NCI-H2029 treated with DMSO at 0.1 percent for 48 hours (cell line): ENCODE results near the gene LRRC3C.
A peak's percentile ranks its signal among the peaks of the same experiment; 100 is the strongest.

Source experiments
- DNase-seq: peaks from one replicate; lab custom pipeline; 2025; lab: John Stamatoyannopoulos, UW

Gene LRRC3C

DNA sequence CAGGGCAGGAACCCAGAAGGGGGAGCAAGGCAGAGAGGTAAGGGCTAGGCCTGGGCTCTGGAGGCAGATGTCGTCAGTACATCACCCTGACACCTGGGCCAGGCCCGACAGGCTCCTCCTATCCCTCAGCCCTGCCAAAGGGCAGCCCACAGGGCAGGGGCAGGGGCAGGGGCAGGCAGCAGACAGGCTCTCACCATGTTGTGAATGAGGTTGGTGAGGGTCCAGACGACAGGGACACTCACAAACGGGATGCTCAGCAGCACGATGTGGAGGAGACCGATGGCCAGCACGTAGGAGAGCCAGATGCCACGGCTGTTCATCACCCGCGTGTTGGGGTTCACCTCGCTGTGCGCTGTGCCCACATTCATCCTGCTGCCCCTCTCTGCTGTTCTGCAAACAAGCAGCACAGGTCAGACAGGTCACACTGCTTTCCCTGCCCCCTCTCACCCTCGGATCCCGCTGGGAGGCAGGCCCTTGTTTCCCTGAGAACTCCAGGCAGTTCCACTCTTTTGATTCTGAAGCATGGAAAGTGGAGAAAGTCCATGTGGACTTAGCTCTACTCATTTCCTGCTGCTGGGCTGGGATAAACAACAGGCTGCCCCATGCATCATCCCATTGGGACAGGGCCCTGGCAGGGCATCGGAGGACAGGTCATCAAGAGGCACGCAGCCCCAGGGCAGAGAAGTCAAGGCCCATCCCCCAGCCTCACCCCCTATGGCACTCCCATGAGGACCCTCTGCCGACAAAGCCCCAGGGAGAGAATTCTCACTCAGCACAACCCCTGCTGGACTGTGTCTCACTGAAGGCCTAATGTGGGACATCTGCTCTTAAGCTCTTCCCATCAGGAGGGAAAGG, 3.5 kb upstream of the LRRC3C start:
- DNase-seq, result no peak

DNA sequence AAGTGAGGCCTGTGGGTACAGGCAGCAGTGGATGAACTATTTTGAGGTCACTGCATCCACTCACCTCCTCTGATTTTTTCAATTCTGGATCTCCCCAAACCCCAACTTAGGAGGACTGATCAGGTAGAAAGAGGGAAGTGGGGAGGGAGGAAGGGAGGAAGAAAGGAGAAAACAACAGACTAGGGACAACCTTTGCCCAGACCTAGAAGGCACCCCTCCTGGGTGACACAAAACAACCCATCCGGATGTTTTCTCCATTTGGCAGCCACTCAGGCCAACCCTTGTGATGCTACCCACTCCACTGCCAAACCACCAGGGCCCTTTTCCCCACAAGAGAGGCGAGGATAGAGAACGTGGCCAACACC, 2.9 kb upstream of the LRRC3C start:
- DNase-seq, result no peak

DNA sequence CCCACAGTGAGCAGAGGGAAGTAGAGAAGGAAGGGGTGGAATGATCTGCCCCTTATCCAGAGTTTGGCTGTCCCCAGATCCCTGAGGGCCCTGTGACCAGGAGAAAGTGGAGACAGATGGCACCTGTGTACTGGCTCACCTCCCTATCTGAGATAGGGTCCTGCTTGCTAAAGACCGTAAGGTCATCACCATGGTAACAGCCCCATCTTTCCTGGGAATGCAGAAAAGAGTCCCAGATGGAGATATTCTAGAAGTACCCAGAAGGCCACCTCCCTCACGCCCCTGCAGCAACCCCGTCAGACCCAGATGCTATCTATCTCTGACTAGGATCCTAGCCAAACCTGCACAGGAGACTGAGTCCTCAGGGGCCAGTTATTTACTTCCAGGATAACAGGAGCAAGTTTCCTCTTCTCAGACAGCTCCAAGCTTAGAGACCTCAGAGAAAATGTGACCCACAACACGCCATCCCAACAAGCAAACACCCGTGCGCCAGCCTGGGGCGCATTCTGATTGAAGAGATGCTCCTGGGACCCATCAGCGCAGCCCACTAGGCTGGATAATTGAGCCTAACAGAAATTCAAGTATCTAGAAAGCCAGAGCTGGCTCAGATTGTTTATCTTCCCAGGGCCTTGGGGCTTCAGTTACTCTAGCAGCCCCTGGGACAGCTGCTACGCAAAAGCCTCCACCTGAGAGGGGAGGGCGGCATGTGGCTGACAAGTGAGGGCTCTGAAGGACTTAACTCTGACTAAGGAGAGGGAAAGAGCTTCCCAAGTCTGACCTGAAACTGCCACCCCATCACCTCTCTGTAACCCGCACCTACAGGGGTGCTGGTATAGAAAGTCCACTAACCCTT, 2.0 kb upstream of the LRRC3C start:
- no peak for DNase-seq

DNA sequence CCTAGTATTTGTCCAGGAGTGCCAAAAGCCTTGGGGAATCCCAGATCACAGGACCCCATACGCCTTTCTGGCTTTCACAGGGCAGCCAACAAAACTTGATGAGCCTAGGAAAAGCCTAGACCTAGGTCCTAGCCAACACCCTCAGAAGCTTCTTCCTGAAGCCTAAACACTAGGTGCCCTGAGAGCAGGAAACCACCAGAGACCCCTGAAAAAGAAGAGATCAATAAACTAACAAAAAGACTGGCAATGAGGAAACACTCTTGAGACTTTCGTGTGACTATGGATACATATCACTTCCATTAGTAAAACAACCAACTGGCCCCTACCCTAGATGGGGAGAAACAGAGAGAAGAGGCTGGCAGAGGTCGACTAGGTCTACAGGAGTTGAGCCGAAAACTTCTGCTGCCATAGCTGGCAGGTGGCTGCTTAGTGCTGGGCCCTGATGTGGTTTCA, 1.4 kb upstream of the LRRC3C start:
- DNase-seq, result no peak

DNA sequence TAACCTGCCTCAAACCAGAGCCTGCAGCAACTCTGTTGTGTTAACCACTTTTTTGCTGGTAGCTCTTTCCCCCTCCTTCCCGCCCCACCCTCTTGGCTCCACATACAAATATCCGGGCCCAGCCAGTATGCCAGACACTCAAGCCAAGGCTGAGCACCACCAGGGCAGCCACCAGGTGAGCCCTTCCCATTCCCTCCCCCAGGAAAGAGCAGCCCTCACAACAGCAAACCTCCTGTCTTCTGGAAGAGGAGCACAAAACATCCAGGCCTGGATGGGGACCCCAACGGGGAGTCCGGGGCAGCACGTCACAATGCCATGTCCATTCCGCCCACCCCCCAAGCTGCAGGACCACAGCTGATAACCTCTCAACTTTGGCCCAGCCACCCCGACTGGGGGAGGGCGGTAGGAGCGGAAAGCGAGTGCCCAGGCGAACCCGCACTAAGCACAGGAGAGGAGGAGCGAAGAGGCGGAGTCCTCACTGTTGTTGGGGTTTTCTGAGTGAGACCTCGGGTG, 888 bp upstream of the LRRC3C start:
- no peak for DNase-seq

DNA sequence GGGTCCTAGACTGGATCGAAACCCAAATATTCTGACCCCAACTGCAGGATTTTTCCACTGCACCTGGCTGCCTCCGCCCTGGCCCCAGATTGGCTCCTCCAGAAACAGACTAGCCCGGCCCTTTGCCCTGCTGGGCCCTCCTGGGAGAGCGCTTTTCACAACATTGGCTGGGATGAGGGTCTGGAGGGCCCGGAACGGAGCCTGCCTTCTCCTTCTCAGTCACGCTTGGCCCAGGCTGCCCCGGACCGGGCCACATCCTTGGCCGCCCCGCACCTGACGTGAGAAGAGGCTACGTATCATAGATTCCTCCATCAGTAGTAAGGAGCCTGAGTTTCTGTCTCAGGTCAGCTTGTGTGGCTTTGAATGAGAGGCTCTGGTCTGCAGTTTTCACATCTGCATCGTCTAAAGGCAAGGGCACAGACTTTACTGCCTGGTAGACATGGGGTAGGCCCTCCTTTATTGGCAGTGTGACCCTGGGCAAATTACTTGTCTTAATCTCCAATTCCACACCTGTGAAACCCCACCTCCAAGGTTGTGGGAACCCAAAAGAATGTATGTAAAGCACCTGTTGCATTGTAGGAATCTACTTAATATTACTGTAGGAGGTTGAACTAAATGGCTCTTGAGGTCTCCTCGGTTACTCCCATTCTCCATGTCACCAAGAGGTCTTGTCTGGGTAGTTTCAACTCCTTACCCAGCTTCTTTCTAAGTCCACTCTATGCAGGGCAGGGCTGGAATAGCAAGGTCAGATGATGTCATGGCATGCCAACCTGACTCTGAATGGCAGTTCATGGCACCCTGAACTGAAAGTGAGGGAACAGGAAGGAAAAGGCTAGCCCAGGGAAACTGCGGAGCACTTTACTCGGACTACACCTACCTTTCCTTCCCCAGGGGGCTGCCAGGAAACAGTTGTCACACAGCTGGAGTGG, 661 bp downstream of the LRRC3C start:
- DNase-seq, result no peak

DNA sequence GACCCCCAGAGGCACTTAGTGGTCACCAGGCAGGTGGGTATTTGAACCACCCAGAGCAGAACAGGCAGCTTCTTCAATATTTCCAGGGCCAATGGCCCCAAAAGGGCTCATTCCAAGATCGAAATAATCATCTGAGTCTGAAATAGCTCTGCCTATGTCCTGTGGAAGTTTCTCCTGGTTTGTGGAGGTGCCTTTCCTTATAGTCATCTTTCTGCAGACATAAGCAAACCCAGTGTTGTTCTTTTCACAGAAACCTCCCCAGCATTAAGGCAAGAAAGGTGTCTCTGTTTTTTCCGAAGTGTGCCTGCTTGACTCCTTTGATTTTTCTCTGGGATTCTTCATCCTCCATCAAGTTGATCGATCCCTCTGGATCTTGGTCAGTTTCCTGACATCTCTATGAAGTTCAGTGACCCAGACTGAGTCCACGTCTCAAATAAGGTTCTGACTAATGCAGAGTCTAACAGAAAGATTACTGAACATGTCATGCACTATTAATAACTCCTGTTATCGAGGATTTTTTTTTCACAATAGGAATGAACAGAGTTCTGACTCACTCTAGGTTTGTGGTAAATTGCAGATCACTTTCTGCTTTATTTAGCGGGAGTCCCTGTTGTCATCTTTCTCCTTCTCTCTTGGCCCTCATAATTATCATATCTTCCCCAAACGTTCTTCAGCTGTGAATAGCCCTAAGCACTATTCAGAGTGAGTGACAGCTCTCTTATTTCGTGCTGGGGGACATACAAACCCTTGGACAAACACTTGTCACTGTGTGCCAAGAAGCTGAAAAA, 1.5 kb downstream of the LRRC3C start:
- no peak for DNase-seq

DNA sequence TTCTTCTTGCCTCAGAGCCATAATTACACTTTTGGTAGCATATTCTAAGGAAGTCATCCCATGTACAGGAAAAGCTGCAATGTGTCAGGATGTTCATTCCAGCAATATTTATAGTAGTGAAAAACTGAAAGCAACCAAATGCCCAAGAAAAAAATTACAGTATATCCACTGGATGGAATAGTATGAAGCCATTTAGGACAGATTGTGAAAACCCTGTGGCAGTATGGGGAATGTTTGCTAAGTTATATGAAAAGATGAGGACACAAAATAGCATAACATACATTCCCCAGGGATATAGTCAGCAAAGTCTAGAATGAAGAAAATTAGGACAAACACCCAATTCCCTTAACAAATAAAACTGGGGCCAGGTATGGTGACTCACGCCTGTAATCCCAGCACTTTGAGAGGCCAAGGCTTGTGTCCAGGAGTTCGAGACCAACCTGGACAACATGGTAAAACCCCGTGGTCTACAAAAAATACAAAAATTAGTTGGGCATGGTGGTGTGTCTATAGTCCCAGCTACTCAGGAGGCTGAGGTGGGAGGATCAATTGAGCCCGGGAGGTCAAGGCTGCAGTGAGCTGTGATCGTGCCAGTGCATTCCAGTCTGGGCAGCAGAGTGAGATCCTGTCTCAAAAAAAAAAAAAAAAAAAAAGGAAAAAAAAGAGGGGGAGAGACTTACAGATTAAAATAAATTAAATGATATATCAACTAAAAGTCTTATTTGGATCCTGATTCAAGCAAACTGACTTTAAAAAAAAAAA, 2.3 kb downstream of the LRRC3C start:
- DNase-seq, result no peak

DNA sequence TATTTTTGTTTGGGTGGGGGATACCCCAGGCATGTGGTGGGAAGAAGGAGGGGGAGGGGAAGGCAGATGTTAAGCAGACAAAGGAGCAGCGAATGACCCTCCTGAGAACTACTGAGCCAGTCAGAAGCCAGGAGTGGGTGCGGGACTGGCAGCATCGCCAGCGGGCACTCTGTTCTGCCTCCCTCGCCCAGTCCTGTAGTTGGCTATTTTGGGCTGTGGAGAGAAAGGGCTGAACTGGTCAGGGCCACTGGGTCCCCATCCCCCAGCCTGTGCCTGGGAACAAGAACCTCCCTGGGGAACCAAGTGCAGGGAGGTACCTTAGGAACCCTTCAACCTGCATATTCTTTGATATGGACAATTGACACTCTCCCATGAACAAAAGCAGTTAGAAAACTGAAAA, 6.4 kb downstream of the LRRC3C start:
- no peak for DNase-seq

DNA sequence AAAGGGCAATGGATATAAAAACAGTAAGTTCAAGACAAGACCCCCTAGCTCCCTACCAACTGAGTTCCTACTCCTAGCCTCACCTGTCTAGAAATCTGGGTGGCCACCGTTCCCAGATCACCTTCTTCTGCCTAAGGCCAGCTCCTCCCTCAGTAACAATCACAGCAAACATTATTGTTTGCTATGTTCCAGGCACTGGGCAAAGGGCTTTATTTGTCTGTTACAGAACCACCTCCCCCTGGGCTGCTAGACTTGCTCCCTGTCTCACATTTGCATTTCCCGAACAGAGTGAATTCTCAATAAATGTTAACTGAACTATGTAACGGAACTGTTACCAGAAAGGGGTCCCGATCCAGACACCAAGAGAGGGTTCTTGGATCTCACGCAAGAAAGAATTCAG, 6.8 kb downstream of the LRRC3C start:
- no peak for DNase-seq

DNA sequence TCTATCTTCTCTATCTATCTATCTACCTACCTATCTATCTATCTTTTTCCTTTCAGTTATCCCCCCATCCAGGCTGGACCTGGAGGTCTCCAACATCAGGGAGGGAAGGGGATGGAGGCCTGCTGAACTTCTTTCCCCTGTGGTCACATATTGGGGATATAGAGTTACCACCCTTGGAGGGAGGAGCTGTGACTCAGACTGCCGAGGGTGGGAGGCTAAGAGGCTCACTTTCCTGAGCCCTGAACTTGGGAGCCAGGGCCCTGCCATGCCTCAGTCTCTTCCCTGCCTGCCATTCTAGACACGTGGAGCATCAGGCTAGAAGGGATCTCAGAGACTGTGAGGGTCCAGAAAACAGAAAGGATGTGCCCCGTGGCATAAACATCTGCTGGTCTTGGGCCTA, 8.4 kb downstream of the LRRC3C start:
- no peak for DNase-seq

DNA sequence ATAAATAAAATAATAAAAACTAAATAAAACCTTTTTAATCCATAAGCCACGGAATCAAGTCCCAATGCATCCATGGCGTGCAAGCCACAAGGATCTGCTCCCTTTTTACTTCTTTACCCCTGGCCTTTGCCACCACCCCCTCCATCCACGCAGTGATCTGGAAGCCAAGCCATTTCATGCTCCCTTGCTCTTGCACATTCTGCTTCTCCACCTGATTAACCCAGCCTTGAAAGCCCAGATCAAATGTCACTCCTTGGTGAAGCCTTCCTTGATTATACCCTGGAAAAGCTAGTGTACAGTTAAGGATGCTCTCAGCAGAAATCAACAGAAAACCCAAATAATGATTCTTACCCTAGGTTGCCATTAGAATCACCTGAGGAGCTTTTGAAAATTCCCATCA, 9.9 kb downstream of the LRRC3C start:
- DNase-seq, result no peak

DNA sequence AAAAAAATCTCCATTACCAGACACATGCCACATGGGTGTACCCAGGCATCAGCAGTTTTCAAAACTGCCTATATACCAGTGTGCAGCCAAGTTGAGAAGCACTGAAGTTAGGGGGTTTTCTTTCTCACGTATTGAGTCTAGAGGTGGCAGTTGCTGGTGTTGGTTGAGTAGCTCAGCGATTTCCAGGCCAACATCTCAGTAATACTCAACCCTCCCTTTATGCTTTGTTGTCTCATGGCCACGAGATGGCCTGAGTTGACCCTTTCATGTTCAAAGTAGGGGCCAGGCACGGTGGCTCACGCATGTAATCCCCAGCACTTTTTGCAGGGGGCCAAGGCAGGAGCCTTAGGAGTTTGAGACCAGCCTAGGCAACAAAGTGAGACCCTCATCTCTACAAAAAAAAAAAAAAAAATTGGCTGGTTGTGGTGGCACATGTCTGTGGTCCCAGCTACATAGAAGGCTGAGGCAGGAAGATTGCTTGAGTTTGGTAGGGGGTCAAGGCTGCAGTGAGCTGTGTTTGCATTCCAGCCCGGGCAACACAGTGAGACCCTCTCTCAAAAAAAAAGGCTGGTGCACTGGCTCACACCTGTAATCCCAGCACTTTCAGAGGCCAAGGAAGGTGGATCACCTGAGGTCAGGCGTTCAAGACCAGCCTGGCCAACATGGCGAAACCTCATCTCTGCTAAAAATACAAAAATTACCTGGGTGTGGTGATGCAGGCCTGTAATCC, 10.8 kb downstream of the LRRC3C start:
- no peak for DNase-seq

DNA sequence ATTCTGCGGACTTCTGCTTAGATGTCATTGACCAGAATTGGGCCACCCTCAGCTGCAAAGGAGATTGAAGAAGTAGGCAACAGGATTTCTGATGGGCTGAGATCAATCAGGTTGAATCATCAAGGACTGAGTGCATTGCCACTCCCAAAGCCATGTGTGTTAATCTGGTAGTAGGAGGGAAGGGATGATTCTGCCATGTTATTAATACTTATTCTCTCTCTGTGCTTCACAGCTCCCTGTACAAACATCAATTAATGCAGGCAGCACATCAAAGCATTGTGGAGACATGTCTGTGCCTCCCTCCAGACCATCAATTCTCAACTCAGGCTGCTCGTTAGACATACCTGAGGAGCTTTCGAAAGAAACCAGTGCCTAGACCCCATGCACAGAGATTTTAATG, 11.6 kb downstream of the LRRC3C start:
- no peak for DNase-seq

DNA sequence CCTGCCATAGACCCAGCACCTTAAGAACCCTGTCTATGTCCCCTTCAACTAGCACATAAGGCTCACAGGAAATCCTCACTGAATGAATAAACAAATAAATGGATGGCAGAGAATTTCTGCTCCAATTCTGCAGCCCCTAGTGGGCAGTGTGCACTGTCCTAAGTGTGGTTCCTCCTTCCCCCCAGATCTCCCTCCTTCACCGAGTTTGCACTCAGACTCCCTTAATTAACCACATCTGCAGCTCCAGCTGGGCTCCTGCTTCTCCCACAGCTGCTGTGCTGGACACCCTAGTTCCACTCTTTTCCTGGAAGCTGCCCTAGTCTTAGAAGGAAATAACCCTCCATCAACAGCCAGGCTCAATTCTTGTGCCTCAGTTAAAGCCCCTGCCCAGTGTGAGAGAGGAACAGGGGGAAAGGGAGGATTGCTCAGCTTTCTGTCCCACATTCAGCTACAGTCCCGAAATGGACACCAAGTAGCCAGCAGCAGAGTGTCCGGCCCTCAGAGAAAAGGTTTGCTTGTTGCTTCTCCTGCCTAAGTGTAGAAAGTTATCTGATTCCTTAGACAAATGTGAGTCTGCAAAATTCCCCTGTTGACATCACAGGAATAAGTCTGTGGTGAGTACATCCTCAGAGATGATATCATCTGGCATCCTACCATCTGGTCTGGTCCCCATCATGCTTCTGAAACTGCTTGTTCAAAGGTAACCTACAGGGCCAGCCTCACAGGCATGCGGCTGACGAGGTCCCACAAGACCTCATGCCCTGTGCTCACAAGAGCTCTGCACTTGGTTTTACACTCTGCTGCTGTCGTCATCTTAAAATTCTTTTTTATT, 12.3 kb downstream of the LRRC3C start:
- no peak for DNase-seq

DNA sequence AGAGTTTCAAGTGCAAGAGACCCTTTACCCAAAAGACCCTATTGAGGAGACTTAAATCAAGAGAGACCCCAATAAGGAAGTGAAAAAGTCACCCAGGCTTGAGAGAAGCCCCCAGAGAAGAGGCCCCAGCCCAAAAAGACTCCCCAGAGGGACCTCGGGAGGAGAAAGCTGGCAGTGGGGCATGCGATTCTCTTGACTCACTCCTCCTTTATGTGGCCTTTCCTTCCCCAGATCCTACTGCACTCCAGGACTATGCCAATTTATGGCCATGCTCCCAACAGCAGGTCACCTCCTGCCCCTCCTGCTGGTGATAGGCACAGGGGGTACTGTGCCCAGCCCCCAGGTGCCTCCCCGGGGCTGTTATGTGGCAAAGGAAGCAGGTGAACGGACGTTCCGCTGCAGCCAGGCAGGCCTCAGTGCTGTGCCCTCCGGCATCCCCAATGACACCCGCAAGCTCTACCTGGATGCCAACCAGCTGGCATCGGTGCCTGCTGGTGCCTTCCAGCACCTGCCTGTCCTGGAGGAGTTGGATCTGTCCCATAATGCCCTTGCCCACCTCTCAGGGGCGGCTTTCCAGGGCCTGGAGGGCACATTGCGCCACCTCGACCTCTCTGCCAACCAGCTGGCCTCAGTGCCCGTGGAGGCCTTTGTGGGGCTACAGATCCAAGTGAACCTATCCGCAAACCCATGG, 16.3 kb downstream of the LRRC3C start:
- DNase-seq, result peak; percentile 18

DNA sequence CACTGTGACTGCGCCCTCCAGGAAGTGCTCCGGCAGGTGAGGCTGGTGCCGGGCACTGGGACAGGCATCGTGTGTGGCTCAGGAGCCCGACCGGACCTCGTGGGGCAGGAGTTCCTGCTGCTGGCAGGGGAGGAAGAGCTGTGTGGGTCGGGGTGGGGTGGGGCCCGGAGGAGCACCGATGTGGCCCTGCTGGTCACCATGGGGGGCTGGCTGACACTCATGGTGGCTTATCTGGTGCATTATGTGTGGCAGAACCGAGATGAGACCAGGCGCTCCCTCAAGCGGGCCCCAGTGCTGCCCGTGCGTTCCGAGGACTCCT, 16.8 kb downstream of the LRRC3C start:
- no peak for DNase-seq
